DLD1 (cell line): ENCODE data around the gene MYOG.

Experiments used
- in situ Hi-C: cut with HindIII; loops from 2 replicates; pipeline ENCODE4 v1.10.0; 2017; ENCODE audit warnings: low sequenced_read_pairs

Gene MYOG

GRCh38 chr1:203036537-203036936 lies 49.3 kb downstream of the MYOG start:
- in situ Hi-C loops, result loop anchor here (10.0 kb wide), 1 partner anchor 328 kb away; no protein-coding TSS in a partner anchor

DNA sequence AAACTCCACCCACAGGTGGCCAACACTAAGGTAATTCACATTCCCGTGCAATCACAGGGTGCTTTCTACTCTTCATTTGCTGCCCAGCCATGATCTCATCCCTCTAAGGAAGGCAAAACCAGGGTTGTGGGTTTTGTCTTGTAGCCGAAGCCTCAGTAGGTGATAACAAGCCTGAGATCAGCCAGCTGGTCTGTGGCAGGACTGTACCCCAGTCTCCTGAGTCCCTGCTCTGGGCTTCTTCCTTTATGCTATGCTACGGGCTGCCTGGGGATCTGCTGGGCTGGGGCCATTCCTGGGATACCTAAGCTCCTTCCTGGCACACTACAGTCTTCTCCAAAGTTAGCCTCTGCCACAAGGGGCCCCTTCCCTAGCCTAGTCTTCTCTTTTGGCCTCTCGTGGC lies 49.7 kb downstream of the MYOG start:
- in situ Hi-C loops, result loop anchor here (10.0 kb wide), 1 partner anchor 329 kb away; no protein-coding TSS in a partner anchor

DNA sequence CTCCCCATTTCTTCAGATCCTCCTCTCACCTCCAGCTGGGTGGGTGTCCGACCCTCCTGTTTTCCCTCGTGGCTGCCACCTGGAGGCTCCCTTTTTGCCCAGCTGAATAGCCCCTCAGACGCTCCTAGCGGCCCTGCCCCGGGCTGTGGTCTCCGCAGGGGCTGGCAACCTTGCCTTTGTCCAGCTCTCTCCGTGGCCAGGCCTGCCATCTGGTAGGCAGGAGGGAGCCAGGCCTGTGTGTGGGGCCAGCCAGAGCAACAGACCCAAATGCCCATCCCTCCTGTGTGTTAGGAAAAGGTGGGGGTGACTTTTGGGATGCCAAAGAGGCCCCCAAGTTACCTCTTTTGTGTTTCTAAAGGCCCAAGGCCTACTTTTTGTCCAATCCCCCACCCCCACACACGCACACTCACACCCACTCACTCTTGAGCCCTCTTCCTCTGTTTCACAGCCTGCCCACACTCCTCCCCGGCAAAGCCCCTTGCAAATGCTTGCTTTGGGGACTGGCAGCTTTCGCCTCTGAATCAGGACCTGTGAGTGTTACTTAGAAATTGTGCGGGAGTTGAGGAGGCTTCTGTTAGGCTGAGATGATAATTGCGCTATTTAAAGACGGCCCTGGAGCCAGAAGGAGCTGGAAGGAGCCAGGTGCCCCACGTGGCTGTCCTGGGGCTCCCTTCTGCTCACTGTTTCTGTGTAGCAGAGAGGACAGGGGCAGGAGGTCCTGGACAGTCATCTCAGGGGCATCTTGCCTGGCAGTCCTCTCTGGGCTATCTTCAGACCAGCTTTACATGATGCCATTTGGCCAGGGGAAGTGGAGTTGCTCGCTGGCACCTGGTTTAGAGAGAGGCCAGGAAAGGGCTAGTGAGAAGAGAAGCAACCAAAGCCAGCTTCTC lies 50.5 kb downstream of the MYOG start:
- in situ Hi-C loops, result loop anchor here (10.0 kb wide), 1 partner anchor 329 kb away; no protein-coding TSS in a partner anchor

DNA sequence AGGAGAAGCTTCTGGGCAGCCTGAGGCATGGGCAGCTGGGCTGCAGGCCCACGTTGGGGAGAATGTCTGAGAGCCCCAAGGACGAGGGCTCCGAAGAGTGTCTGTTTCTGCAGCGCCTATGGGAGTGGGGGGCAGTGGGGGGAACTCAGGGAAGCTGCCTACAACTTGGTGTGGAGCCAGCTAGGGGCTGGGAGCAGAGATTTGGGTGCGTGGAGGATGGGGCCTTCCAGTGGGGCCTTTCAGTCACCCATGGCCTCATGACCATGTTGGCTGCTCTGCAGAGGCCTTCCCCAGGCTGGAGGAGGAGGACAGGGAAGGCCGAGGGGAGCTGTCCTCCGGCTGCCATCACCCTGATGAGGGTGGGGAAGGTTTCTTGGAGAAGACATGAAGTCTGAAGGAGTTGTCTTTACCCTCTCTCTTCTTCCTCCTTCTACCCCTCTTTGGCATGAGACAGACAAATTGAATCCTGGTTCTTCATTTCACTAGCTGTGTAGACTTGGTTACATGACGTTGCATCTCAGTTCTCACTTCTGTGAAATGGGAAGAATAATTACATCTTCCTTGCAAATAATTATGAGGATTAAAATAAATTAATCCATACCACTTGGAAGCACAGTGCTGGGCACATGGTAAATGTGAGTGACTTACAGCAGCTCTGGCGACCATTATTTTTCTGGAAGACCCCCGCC lies 51.2 kb downstream of the MYOG start:
- in situ Hi-C loops, result loop anchor here (5.0 to 10.0 kb wide), 2 partner anchors 128 to 330 kb away; no protein-coding TSS in a partner anchor

- in situ Hi-C loops, result loop anchor here (5.0 to 10.0 kb wide), 2 partner anchors 128 to 331 kb away; no protein-coding TSS in a partner anchor
Observed at GRCh38 chr1:203033917-203034316, 51.9 kb downstream of the MYOG start.

- in situ Hi-C loops, result loop anchor here (5.0 to 10.0 kb wide), 2 partner anchors 129 to 332 kb away; no protein-coding TSS in a partner anchor
Observed at GRCh38 chr1:203033287-203033686, 52.5 kb downstream of the MYOG start.
